NCI-H1417 (cell line): ENCODE data around the gene CFAP100.
A peak's percentile ranks its signal among the peaks of the same experiment; 100 is the strongest.

ENCODE experiments used
- DNase-seq, 3 experiments: peaks; one replicate each; lab custom pipeline; 2025; lab: John Stamatoyannopoulos, UW

CFAP100 gene

DNA sequence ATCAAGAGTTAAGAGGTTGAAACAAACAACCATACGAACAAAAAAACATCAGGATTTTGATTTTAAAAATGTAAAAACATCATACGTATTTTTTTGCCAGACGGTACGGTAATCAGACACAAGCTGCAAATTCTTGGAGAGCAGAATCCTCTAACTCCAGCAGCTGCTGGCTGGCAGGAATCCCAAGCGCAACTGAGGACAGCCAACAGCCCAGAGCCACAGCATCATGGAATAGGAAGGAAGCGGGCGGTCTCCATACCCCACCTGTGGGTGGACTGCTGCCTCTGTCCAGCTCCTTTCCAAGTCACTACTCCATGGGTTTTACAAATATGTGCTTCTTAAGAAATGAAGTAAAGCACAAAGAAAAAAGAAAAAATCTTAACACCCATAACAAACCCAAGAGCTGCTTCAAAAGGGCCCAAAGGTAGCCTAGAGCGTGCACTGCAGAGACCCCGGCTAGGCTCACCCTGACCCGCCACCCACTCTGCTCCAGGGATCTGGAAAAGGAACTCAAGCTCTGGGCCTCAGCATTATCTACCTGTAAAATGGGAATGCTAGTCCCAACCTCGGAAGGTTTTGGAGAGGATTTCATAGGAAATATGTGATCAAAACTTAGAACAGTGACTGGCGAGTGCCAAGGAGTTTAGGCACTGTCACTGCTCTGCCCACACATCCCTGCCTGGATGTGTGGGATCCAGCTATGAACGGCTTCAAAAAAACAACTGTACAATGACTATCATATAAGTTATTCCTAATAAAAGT is 47.6 kb downstream of the CFAP100 start:
- no peak for DNase-seq

DNA sequence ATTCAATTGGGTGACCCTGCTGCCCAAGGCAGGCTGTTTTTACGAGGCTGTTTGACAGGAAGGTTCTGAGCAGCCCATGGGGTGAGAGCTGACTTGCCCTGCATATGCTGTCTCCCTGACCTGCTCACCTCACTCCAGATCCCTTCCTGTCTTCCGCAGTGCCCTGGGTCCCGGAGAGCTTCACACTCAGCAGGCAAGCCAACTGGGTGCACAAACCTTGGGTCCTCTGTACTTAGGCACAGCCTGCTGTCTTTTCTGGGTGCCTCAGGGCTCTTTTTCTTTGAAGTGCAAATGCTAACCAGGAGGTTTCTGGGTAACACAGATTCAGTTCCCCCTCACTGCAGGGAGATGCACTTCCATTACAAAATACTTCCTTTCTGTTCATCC is 48.1 kb downstream of the CFAP100 start:
- DNase-seq: no peak

DNA sequence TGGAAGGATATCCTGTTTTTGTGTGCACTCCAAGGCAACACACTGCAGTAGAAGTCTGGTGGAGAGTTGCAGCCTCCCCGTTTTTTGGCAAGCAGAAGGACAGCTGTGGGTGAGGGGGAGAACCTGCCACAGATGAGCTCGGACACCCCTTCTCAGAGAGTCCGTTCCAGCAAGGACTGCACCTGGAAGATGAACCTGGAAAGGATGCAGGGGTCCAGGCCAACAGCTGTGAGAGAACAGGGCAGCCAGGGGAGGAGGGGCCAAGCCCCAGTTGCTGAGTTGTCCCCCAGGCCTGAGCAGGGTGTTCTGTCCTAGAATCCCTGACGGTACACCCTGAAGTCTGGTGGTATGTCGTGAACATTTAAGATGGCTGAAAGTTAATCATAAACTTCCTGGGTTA is 50.8 kb downstream of the CFAP100 start:
- DNase-seq: no peak

DNA sequence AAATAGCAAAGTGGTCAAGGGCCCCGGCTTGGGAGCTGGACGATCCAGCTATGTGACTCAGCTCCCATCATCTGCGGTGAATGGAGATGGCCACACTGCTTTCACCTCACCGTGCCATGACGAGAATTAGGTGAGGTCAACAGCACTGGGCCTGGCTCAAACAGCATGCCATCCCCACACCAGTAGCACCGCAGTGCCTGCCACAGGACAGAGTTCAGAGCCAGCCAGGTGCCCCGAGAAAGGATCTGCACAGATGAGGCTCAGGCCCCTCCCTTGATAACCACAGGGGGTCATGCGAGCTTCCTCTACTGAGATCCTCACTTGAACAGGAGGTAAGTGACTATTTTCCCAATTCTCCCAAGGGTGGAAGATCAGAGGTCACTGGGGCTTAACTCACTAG is 51.6 kb downstream of the CFAP100 start:
- DNase-seq: no peak

DNA sequence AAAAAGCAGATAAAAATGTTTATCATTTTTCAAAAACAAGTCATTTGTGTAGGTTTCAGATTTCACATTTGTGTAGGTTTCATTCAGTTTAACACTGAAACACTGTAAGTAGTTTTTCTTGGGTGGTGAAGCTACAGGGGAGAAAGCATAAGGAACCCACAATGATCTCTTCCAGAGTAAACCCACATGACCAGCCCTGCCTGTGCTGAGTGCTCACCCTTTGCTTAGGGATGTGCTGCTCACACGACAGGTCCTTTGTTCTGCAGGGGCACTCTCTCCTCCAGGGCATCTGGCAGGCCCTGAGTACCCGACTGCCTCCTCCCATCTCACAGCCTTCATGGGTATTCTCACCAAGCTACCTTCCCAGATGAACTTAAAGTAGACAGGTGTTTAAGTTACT is 52.1 kb downstream of the CFAP100 start:
- peak in 1 of 3 experiments; percentile 11 for DNase-seq

DNA sequence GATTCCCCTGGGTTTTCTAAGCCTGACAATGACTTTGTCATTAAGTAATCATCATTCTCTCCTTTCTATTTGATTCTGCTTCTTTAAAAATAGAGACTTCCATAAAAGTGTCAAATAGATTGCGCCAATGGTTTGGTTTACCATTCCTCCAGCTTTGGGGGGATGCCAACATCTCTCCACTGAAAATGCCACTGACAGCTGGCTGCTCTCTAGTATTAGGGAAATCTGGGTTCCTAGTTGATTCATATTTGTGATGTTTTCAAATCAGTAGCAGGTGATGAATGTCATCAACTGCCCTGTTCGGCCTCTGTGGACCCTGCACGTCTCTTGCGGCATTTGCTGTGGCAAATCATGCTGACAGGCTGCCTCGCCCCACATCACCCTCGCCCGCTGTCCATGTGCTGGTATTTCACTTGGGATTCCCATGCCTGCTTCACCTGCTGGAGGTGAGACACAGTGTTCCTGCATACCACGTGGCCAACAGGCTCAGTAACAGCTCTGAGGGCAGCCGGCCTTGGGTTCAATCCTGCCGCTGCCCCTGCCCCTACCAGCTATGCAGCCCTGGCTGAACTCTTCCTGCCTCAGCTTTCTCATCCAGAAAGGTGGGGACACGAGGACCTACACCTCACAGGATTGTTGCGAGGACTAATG is 52.9 kb downstream of the CFAP100 start:
- no peak for DNase-seq

DNA sequence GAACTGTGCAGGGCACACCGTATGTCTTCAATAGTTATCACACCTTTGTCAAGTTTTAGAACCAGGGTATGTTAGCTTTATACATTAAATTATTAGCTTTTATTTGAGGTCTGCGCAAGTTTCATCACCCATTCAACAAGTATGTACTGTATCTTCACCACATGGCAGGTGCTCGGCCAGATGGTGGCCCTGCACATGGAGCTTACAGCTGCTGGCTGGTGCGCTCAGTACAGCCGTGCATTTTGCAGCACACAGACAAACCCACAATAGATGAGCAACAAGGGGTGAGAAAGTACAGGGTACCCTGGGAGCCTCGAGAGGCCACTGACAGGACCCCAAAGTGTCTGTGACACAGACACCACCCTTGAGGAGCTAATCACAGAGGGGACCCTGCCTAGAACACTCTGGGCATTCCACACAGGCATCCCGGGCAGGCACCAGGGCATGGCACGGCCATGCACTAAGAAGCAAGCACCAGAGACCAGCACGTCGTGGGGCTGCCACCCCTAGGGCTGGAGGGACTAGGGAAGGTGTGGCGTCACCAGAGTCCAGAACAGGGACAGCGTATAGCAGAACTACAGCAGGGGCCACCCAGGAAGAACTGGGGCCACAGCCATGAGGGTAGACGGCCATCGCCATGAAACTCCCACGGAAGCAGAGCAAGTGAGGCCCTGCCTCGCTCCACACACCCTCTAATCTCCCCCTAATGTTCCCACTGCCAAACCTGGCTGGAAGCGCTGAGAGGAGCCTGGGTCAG is 53.6 kb downstream of the CFAP100 start:
- DNase-seq: no peak

GRCh38 chr3:126448893-126449180 is 54.1 kb downstream of the CFAP100 start:
- DNase-seq: no peak

DNA sequence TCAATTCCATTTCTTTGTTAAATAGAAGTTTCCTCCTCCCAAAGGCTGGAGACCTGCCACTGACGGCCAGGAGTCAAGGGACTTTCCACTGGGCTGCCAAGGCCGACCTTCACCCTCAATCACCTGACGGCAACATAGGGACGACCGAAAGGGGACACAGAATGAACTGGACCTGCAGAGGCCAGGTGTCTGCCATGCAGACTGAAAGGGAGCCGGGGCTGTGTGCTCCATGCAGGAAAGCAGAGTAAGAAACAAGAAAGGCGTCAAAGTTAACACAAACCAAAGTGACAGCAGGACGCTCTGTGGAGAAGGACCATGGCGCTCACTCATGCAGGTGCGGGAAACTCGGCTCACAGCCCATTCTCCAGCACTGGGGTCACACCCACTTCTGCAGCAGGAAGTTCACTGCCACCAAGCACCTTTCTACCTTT is 54.9 kb downstream of the CFAP100 start:
- no peak for DNase-seq

GRCh38 chr3:126450219-126450618 is 55.5 kb downstream of the CFAP100 start:
- no peak for DNase-seq

GRCh38 chr3:126450744-126451143 is 56.0 kb downstream of the CFAP100 start:
- DNase-seq: no peak

DNA sequence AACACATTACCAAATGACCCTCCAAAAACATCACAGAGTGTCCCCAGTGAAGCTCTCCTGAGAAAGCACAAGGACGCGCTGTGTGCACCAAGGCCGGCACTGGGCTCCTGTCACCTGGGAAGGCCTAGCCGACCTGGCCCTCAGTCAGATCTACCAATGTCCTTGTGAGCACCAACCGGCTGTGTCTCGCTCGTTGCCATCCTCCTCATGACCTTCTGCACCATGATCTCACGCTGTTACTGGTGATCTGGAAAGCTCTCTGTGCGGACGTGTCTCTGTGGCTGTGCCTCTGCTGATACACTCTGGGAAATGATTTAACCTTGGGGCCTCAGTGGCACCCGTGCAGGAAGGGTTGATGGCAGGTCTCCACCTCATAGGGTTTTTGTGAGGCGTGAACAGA is 56.8 kb downstream of the CFAP100 start:
- no peak for DNase-seq

DNA sequence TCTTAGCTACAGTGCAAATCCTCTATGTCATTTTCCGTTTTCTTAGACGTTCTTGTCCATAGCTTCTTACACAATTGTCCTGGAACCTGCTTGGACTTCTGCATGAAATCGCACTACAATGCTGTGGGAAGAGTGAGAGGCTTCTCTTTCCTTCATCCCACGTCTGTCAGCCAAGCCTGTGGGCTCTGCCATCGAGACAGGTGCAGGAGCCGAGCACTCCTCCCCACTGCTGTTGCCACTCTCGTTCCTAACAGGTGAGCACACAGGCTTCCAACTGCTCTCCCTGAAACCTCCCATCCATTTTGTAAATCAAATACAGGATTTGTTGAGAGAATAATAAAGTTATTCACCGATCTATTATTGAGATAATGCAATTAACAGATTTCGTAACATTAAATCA is 57.5 kb downstream of the CFAP100 start:
- no peak for DNase-seq

DNA sequence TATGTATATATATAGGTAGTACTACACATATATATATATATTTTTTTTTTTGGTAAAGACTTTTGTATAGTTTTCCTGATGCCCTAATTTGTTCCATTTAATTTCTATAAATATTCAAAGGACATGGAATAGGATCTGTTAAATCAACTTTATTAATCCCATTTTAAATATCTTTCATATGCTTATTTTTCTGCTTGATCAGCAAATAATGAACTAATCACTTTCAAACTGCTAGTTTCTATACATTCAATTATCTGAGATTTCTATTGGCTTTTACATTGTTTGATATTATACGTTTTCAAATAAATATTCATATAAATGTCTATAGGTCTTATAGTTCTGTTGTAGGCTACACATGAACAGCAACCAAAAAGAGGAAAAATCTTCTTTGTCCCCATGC is 59.3 kb downstream of the CFAP100 start:
- no peak for DNase-seq

- DNase-seq: no peak
These were observed 59.9 kb downstream of the CFAP100 start for GRCh38 chr3:126454437-126455198.

- no peak for DNase-seq
These were observed 61.5 kb downstream of the CFAP100 start for GRCh38 chr3:126456211-126456610.

GRCh38 chr3:126456766-126457388 is 62.2 kb downstream of the CFAP100 start:
- DNase-seq: no peak

GRCh38 chr3:126459111-126459762 is 64.5 kb downstream of the CFAP100 start:
- no peak for DNase-seq

- DNase-seq: no peak
These were observed 65.0 kb downstream of the CFAP100 start for GRCh38 chr3:126459763-126460127.

DNA sequence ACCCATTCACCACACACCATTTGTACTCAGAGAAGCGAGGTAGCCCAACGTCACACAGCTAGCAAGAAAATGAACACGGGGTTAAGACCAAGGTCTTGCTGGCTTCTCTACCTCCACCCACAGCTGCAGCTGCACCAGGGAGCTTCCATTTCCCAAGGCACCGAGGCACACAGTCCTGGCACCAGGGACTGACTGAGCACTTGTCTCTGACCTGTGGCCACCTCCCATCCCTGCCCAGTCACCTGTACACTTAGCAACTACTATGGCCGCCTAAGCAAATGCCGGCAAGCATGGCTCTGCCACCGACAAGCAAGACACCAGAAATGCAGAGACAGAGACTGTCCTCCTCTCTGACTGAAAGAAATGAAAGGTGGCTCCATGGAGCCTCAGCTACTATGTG is 65.7 kb downstream of the CFAP100 start:
- no peak for DNase-seq

GRCh38 chr3:126461450-126462070 is 66.9 kb downstream of the CFAP100 start:
- DNase-seq: no peak
